ENCODE data around the gene EPB41.
"Not testable (repeated sequence)": the region's sequence is repeated elsewhere in the genome, so short reads cannot be mapped to it uniquely, and the experiment has no call there.

The EPB41 gene

GRCh38 chr1:28983509-28984310 lies 69.3 kb downstream of the EPB41 start:
- no peak for DNase-seq

- no peak for DNase-seq
Observed at GRCh38 chr1:28984311-28984684, 69.9 kb downstream of the EPB41 start.

- no peak for DNase-seq
Observed at GRCh38 chr1:28985427-28985826, 71.1 kb downstream of the EPB41 start.

GRCh38 chr1:28986306-28986910 lies 72.0 kb downstream of the EPB41 start:
- DNase-seq: no peak

GRCh38 chr1:29002792-29003191 lies 88.4 kb downstream of the EPB41 start:
- DNase-seq: no peak

- DNase-seq: no peak
Observed at GRCh38 chr1:29004288-29004687, 89.9 kb downstream of the EPB41 start.

GRCh38 chr1:29004798-29005197 lies 90.4 kb downstream of the EPB41 start:
- no peak for DNase-seq

- no peak for DNase-seq
Observed at GRCh38 chr1:29011775-29012174, 97.4 kb downstream of the EPB41 start.

GRCh38 chr1:29017235-29017634 lies 102.9 kb downstream of the EPB41 start:
- DNase-seq: no peak

GRCh38 chr1:29017975-29018712 lies 103.8 kb downstream of the EPB41 start:
- no peak for DNase-seq

GRCh38 chr1:29022620-29023019 lies 108.3 kb downstream of the EPB41 start:
- no peak for DNase-seq

- DNase-seq: no peak
Observed at GRCh38 chr1:29029667-29030066, 115.3 kb downstream of the EPB41 start.

GRCh38 chr1:29032841-29033240 lies 118.5 kb downstream of the EPB41 start:
- DNase-seq: no peak

- DNase-seq: no peak
Observed at GRCh38 chr1:29033829-29034466, 119.6 kb downstream of the EPB41 start.

GRCh38 chr1:29043274-29043965 lies 129.1 kb downstream of the EPB41 start:
- DNase-seq: no peak

- DNase-seq: no peak
Observed at GRCh38 chr1:29044010-29044409, 129.6 kb downstream of the EPB41 start.

GRCh38 chr1:29045663-29046062 lies 131.3 kb downstream of the EPB41 start:
- DNase-seq: not testable (repeated sequence)

- no peak for DNase-seq
Observed at GRCh38 chr1:29047142-29047541, 132.8 kb downstream of the EPB41 start.

GRCh38 chr1:29050166-29050565 lies 135.8 kb downstream of the EPB41 start:
- DNase-seq: no peak

- no peak for DNase-seq
Observed at GRCh38 chr1:29052100-29052499, 137.7 kb downstream of the EPB41 start.

- DNase-seq: no peak
Observed at GRCh38 chr1:29052941-29053340, 138.6 kb downstream of the EPB41 start.

GRCh38 chr1:29055160-29055559 lies 140.8 kb downstream of the EPB41 start:
- DNase-seq: no peak

GRCh38 chr1:29056256-29056655 lies 141.9 kb downstream of the EPB41 start:
- no peak for DNase-seq
